ENCODE measurements around the gene DCTD. TPM values are rescaled to one million over a fixed set of nuclear protein-coding genes. Genes with fewer than 3 reads are reported as not detected.

The DCTD gene
- total and polyA plus RNA-seq, 2 donors: 40.0 to 65.8 TPM

Other genes starting within 250 kb of the DCTD start
- 1.5 TPM for gene WWC2, start 181.9 kb upstream of the DCTD start, total RNA-seq
- 2.5 TPM for gene WWC2, start 181.9 kb upstream of the DCTD start, polyA plus RNA-seq

Measured in thymus (tissue), 2 donors.